ENCODE measurements around the gene KLK13.

DNA sequence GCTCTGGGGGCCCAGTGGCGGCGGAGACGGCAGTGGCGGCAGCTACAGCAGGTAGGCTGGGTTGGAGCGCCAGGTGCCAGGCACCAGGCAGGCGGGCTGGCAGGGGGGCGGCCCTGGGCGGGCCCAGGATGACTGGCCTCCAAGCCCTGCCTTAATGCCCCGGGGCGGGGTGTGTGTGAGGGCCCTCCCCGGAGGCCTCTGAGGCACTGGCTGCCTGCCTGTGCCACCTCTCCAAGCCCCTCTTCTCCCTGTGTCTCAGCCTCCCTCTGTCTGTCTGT is 38.4 kb downstream of the KLK13 start, which contains the start of gene KLK11:
- TF ChIP-seq, protein P1, sequence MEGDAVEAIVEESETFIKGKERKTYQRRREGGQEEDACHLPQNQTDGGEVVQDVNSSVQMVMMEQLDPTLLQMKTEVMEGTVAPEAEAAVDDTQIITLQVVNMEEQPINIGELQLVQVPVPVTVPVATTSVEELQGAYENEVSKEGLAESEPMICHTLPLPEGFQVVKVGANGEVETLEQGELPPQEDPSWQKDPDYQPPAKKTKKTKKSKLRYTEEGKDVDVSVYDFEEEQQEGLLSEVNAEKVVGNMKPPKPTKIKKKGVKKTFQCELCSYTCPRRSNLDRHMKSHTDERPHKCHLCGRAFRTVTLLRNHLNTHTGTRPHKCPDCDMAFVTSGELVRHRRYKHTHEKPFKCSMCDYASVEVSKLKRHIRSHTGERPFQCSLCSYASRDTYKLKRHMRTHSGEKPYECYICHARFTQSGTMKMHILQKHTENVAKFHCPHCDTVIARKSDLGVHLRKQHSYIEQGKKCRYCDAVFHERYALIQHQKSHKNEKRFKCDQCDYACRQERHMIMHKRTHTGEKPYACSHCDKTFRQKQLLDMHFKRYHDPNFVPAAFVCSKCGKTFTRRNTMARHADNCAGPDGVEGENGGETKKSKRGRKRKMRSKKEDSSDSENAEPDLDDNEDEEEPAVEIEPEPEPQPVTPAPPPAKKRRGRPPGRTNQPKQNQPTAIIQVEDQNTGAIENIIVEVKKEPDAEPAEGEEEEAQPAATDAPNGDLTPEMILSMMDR (conservative IDR thresholded peaks at IDR 0.05; ENCODE audit: low read depth, low read length): no peak
- no peak for TF ChIP-seq EZH2 (IDR thresholded peaks at IDR 0.05; ENCODE audit: borderline replicate concordance, low read depth, low read length, poor library complexity, severe bottlenecking)

Data from A673 (cell line).